Measurements from ENCODE around the gene NUP214. TPM values are rescaled to one million over a fixed set of nuclear protein-coding genes. Genes with fewer than 3 reads are reported as not detected.

Gene NUP214
- total RNA-seq, 4 donors from 2014 or later = 27.4 to 78.3 (median 47.4) TPM

GRCh38 chr9:131217331-131218031 is 92.1 kb downstream of the NUP214 start:
- no peak for TF ChIP-seq CTCF (IDR thresholded peaks at IDR 0.05)
- no peak for ATAC-seq (ENCODE audit: low FRiP score)
- no peak for DNase-seq (ENCODE audit: low spot score)

DNA sequence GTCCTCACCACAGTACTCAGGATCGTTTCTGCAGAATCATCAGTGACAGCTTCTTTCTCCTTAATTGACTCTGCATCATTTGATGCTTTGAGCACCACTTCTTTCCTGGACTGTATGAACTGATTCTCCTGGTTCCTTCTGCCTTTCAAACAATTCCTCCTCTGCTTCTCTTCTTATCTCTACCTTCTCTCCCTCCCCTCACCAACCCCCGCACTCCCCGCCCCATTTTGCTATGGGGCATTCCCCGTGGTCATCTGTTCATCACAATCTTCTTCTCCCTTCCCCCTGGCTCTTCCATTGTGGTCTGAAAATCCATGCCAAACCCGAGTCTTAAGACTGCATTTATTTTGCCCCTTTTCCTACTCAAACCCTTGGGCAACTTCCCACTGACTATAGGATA is 93.0 kb downstream of the NUP214 start:
- no peak for TF ChIP-seq CTCF (IDR thresholded peaks at IDR 0.05)
- DNase-seq (ENCODE audit: low spot score) (no peak), ATAC-seq (ENCODE audit: low FRiP score) (no peak)

DNA sequence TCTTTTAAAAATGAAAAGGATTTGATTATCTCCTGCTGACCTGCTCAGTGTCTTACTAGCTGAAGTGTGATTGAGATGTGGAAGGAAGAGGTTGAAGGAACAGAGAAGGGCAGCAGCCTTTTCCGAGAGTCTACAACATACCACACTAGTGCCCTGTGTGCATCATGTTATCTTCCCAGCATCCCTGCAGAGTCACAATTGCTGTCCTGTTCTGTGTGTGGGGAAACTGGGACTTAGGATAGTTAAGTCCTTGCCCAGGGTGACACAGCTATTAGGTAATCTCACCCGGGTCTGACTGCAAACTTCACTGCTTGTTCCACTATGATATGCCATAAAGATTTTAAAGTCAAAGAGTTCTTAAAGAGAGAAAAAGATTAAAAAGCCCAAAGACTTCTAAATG is 95.1 kb downstream of the NUP214 start:
- no peak for TF ChIP-seq CTCF (IDR thresholded peaks at IDR 0.05)
- ATAC-seq (ENCODE audit: low FRiP score) (no peak), DNase-seq (ENCODE audit: low spot score) (no peak)

DNA sequence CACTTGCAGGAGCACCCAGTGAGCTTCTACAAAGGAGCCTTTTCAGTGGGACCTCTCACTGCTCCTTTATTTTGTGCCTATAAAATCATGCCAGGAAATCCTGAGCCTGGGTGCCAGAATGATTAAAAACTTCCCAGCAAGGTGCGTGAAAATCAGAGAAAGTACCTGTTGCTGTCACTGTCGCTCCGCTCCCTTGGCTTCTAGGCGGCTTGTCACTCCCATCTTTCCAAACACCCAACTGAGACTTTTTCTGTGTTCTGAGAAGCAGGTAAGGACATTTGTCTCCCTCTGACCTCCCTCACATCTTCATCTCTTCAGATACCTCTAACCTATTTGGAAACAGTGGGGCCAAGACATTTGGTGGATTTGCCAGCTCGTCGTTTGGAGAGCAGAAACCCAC is 97.1 kb downstream of the NUP214 start:
- no peak for TF ChIP-seq CTCF (IDR thresholded peaks at IDR 0.05)
- DNase-seq (ENCODE audit: low spot score) (no peak), ATAC-seq (ENCODE audit: low FRiP score) (no peak)

GRCh38 chr9:131226226-131226625 is 100.8 kb downstream of the NUP214 start:
- no peak for TF ChIP-seq CTCF (IDR thresholded peaks at IDR 0.05)
- DNase-seq (ENCODE audit: low spot score) (no peak), ATAC-seq (ENCODE audit: low FRiP score) (no peak)

GRCh38 chr9:131227112-131227958 is 101.9 kb downstream of the NUP214 start:
- DNase-seq (ENCODE audit: low spot score) (peak; percentile 51), ATAC-seq (ENCODE audit: low FRiP score) (no peak)
- TF ChIP-seq CTCF (IDR thresholded peaks at IDR 0.05) = no peak
